ENCODE results near the gene RASSF8.

- TF ChIP-seq, protein P1, sequence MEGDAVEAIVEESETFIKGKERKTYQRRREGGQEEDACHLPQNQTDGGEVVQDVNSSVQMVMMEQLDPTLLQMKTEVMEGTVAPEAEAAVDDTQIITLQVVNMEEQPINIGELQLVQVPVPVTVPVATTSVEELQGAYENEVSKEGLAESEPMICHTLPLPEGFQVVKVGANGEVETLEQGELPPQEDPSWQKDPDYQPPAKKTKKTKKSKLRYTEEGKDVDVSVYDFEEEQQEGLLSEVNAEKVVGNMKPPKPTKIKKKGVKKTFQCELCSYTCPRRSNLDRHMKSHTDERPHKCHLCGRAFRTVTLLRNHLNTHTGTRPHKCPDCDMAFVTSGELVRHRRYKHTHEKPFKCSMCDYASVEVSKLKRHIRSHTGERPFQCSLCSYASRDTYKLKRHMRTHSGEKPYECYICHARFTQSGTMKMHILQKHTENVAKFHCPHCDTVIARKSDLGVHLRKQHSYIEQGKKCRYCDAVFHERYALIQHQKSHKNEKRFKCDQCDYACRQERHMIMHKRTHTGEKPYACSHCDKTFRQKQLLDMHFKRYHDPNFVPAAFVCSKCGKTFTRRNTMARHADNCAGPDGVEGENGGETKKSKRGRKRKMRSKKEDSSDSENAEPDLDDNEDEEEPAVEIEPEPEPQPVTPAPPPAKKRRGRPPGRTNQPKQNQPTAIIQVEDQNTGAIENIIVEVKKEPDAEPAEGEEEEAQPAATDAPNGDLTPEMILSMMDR (IDR thresholded peaks at IDR 0.05): no peak
- no peak for TF ChIP-seq POLR2A (IDR thresholded peaks at IDR 0.05)
- TF ChIP-seq POLR2AphosphoS5 (IDR thresholded peaks at IDR 0.05): no peak
These were observed 162.2 kb downstream of the RASSF8 start for GRCh38 chr12:26120561-26121274.
